Adrenal gland (tissue), 12 donors: ENCODE results near the gene DGKA. TPM values are rescaled to one million over a fixed set of nuclear protein-coding genes. Genes with fewer than 3 reads are reported as not detected.
A peak's percentile ranks its signal among the peaks of the same experiment; 100 is the strongest.

Source experiments
- DNase-seq, 7 donors: peaks; one replicate each; pipeline ENCODE4 v3.0.0-alpha.2; 2019 to 2020
- H3K27ac ChIP-seq, 5 donors: fragments of 200-600 bp; sonication (generic) in 4 of 5; 1 replicate in 3 of 5; 2 replicates in 2 of 5; pipeline versions ENCODE4 v1.5.1 to v1.8.0; 2016 to 2020; ENCODE audit warnings: mild to moderate bottlenecking in 1 of 5
- H3K27me3 ChIP-seq: fragments of 200-600 bp; 2 replicates; pipeline ENCODE4 v1.8.0; 2021
- H3K36me3 ChIP-seq, 2 donors: fragments of 200-600 bp; replicated peaks in 1 of 2; 1 replicate in 1 of 2; 2 replicates in 1 of 2; pipeline versions ENCODE4 v1.5.1 to v1.8.0; 2018 to 2022
- H3K4me1 ChIP-seq, 2 donors: fragments of 200-600 bp; replicated peaks in 1 of 2; 1 replicate in 1 of 2; 2 replicates in 1 of 2; pipeline versions ENCODE4 v1.5.1 to v1.8.0; 2018 to 2021
- H3K4me3 ChIP-seq, 4 donors: fragments of 200-600 bp; sonication (generic) in 3 of 4; one replicate each; pipeline ENCODE4 v1.5.1; 2016 to 2018
- H3K9me3 ChIP-seq, 3 donors: fragments of 200-600 bp; sonication (generic) in 1 of 3; replicated peaks in 1 of 3; 1 replicate in 2 of 3; 2 replicates in 1 of 3; pipeline versions ENCODE4 v1.5.1 to v1.8.0; 2016 to 2021
- CTCF ChIP-seq, 6 experiments: fragments of 450-650 bp in 4 of 6; fragments of 200-600 bp in 2 of 6; sonication (generic) in 1 of 6; IDR thresholded peaks; 1 replicate in 5 of 6; 2 replicates in 1 of 6; pipeline versions ENCODE4 v1.5.1 to v1.8.0; 2016 to 2021; ENCODE audit warnings: antibody characterized with exemption in 6 of 6, mild to moderate bottlenecking in 2 of 6, moderate library complexity in 1 of 6
- POLR2A ChIP-seq, 2 donors: fragments of 450-650 bp; IDR thresholded peaks; one replicate each; pipeline ENCODE4 v1.6.1; 2017; ENCODE audit warnings: antibody characterized with exemption in 2 of 2, mild to moderate bottlenecking in 2 of 2, moderate library complexity in 1 of 2
- WGBS, 4 donors: extraction: QIAGEN DNeasy Blood & Tissue Kit in 2 of 4; methylation state at CpG; one replicate each; pipeline versions ENCODE4 v1.1.5 to v1.1.7; 2013 to 2017; 5-methylcytosine and 5-hydroxymethylcytosine counted together
- intact Hi-C, 2 donors: fragments of 100-400 bp; cut with DNase I; formaldehyde crosslinking; loops; one replicate each; pipeline versions ENCODE4 v1.14.1 to v1.15.0; 2022 to 2023
- polyA plus RNA-seq, 3 donors: library from polyadenylated mRNA; stranded (reverse); fragments of 200-250 nt in 2 of 3; fragments of 350-450 nt in 1 of 3; fragmentation: Illumina TruSeq in 1 of 3; extraction: RNeasy Lipid Tissue Mini Kit (QIAGEN cat#74804) in 1 of 3; gene quantifications; one replicate each; pipeline ENCODE4 v1.2.3, GENCODE V29; 2013 to 2014
- total RNA-seq, 9 donors: library from RNA; depleted of rRNA in 4 of 9; stranded (reverse); fragments of >200 nt in 4 of 9; fragments of 120-200 nt in 1 of 9; fragmentation: NEBNext Ultra II Directional in 1 of 9; extraction: Animal tissue kit (Norgen Biotek cat#: 25700) in 1 of 9; gene quantifications; one replicate each; pipeline versions ENCODE4 v1.1.0 to v1.2.4, GENCODE V29; 2013 to 2023
- donor health status: healthy with polysubstance abuse.
- donor health status: Bipolar disorder and iron deficiency.
- donor health status: DM: yes; HTN: yes; CAD: no.
- donor health status: DM: no; HTN: no; CAD: no.
- donor health status: DM: no; HTN: no; CAD: no.
- donor health status: DM: yes; HTN: yes; CAD: no.

The DGKA gene
- total and polyA plus RNA-seq, 12 donors: 16.0 to 116 (median 34.2) TPM

- Histone ChIP-seq H3K4me3 (peak overlapping the region in 3 of 4 donors; percentile 37 to 64 (median 39)), H3K36me3 (no peaks in the 10 kb centered on the region), H3K27ac (peak overlapping the region; percentile 86 to 95 (median 91)), H3K9me3 (no peaks in the 10 kb centered on the region), H3K27me3 (no peaks in the 10 kb centered on the region), H3K4me1 (peaks cover 15 to 36% of the 10 kb centered on the region in 2 donors)
- DNase-seq: no peak
- TF ChIP-seq CTCF (IDR thresholded peaks at IDR 0.05) (no peak), POLR2A (IDR thresholded peaks at IDR 0.05) (no peak)
- 7 to 27% (median 19%) methylated on average over 1 of the region's 1 CpG for WGBS, 4 donors
- intact Hi-C loops: no loop called here
Measured at GRCh38 chr12:55972456-55972855, 41.5 kb downstream of the DGKA start.

- Histone ChIP-seq H3K36me3 (no peaks in the 10 kb centered on the region), H3K4me3 (peak overlapping the region; percentile 28 to 64 (median 38)), H3K9me3 (no peaks in the 10 kb centered on the region), H3K27ac (peak overlapping the region; percentile 86 to 95 (median 91)), H3K4me1 (peaks cover 14 to 38% of the 10 kb centered on the region in 2 donors), H3K27me3 (no peaks in the 10 kb centered on the region)
- WGBS, 4 donors: 0 to 1% (median 0%) methylated on average over 18 of the region's 18 CpGs
- peak in 1 of 7 donors; percentile 19 for DNase-seq
- intact Hi-C loops: no loop called here
- TF ChIP-seq POLR2A (IDR thresholded peaks at IDR 0.05) (peak; percentile 86 to 94), CTCF (IDR thresholded peaks at IDR 0.05) (peak in 1 of 6 experiments; percentile 16)
Measured at GRCh38 chr12:55972911-55973598, 42.1 kb downstream of the DGKA start.

GRCh38 chr12:55973599-55974307 lies 42.8 kb downstream of the DGKA start, which contains the start of gene RAB5B:
TSS of gene RAB5B (plus strand) at chr12:55974078. CDS start at chr12:55986961, 12,883 bp downstream.
- H3K4me3 ChIP-seq: peak within 1 kb of the TSS; percentile 46 to 97 (median 87)
- intact Hi-C loops: no loop called here
- H3K4me1 ChIP-seq: peaks cover 14 to 38% of the 10 kb centered on the region in 2 donors
- TF ChIP-seq POLR2A (IDR thresholded peaks at IDR 0.05) (peak; percentile 96 to 99), CTCF (IDR thresholded peaks at IDR 0.05) (peak in 3 of 6 experiments; percentile 25 to 45 (median 36))
- H3K27ac ChIP-seq: peak within 1 kb of the TSS; percentile 92 to 98 (median 95)
- no peaks in the 10 kb centered on the region for H3K27me3 ChIP-seq
- H3K36me3 ChIP-seq: no peaks in the 10 kb centered on the region
- DNase-seq: peak; percentile 99 to 100 (median 100)
- 0 to 2% (median 0%) methylated on average over 18 to 39 of the region's 39 CpGs for WGBS, 4 donors
- no peaks in the 10 kb centered on the region for H3K9me3 ChIP-seq

GRCh38 chr12:55974308-55974730 lies 43.4 kb downstream of the DGKA start:
- H3K4me3 ChIP-seq: peak overlapping the region; percentile 46 to 97 (median 87)
- H3K36me3 ChIP-seq: peaks cover 0 to 1% of the 10 kb centered on the region in 2 donors
- TF ChIP-seq POLR2A (IDR thresholded peaks at IDR 0.05) (no peak), CTCF (IDR thresholded peaks at IDR 0.05) (no peak)
- 0 to 1% (median 0%) methylated on average over 10 to 15 of the region's 15 CpGs for WGBS, 4 donors
- H3K4me1 ChIP-seq: peaks cover 14 to 38% of the 10 kb centered on the region in 2 donors
- no peaks in the 10 kb centered on the region for H3K27me3 ChIP-seq
- peak overlapping the region; percentile 92 to 98 (median 95) for H3K27ac ChIP-seq
- no peaks in the 10 kb centered on the region for H3K9me3 ChIP-seq
- peak in 6 of 7 donors; percentile 62 to 82 (median 66) for DNase-seq
- intact Hi-C loops: no loop called here
